Fibroblast of lung (primary cell): Measurements from ENCODE around the gene LHFPL2. TPM values are rescaled to one million over a fixed set of nuclear protein-coding genes. Genes with fewer than 3 reads are reported as not detected.

Experiments
- DNase-seq, 2 donors: peaks; one replicate each; pipeline versions ENCODE4 v3.0.0 to v3.0.0-alpha.2; 2010; ENCODE audit warnings: low read depth in 2 of 2
- H2AFZ ChIP-seq: 2 replicates; pipeline ENCODE4 v1.5.1; 2012; ENCODE audit warnings: low read length, control low read depth, inconsistent platforms
- H3K27ac ChIP-seq: 2 replicates; pipeline ENCODE4 v1.5.1; 2011; ENCODE audit warnings: low read length, control low read depth; ENCODE audit not compliant: insufficient read depth
- H3K27me3 ChIP-seq: 2 replicates; pipeline ENCODE4 v1.5.1; 2011; ENCODE audit warnings: mild to moderate bottlenecking, low read length; ENCODE audit not compliant: control insufficient read depth, insufficient read depth
- H3K36me3 ChIP-seq: 2 replicates; pipeline ENCODE4 v1.5.1; 2011; ENCODE audit warnings: low read length; ENCODE audit not compliant: control insufficient read depth, insufficient read depth
- H3K4me1 ChIP-seq: 2 replicates; pipeline ENCODE4 v1.5.1; 2011; ENCODE audit warnings: low read length; ENCODE audit not compliant: control insufficient read depth, insufficient read depth; ENCODE audit errors: extremely low read depth
- H3K4me2 ChIP-seq: 2 replicates; pipeline ENCODE4 v1.5.1; 2011; ENCODE audit warnings: low read length, control low read depth; ENCODE audit not compliant: insufficient read depth; ENCODE audit errors: extremely low read depth
- H3K4me3 ChIP-seq, 4 experiments: fragments of 200-600 bp in 1 of 4; sonication (generic) in 1 of 4; replicated peaks in 1 of 4; 2 replicates each; pipeline ENCODE4 v1.5.1; 2011 to 2016; ENCODE audit warnings: low read length in 4 of 4, low read depth in 3 of 4, mild to moderate bottlenecking in 3 of 4, control low read depth in 2 of 4, inconsistent platforms in 1 of 4, mixed read lengths in 1 of 4; ENCODE audit not compliant: insufficient read depth in 1 of 4; ENCODE audit errors: control extremely low read depth in 1 of 4
- H3K79me2 ChIP-seq: 2 replicates; pipeline ENCODE4 v1.5.1; 2012; ENCODE audit warnings: mild to moderate bottlenecking, low read length, inconsistent platforms; ENCODE audit not compliant: control insufficient read depth, insufficient read depth
- H3K9ac ChIP-seq: 2 replicates; pipeline ENCODE4 v1.5.1; 2011; ENCODE audit warnings: mild to moderate bottlenecking, low read length, control low read depth; ENCODE audit not compliant: insufficient read depth
- H3K9me3 ChIP-seq: 2 replicates; pipeline ENCODE4 v1.5.1; 2012; ENCODE audit warnings: low read depth, low read length; ENCODE audit not compliant: control insufficient read depth, insufficient read depth
- H4K20me1 ChIP-seq: 2 replicates; pipeline ENCODE4 v1.5.1; 2011; ENCODE audit warnings: low read length; ENCODE audit not compliant: control insufficient read depth, insufficient read depth; ENCODE audit errors: extremely low read depth
- CTCF ChIP-seq, 2 donors: IDR thresholded peaks in 1 of 2; conservative IDR thresholded peaks in 1 of 2; 1 replicate in 1 of 2; 2 replicates in 1 of 2; pipeline ENCODE4 v1.5.1; 2011 to 2012; ENCODE audit warnings: low read length in 2 of 2, control low read depth in 1 of 2, inconsistent platforms in 1 of 2, low read depth in 1 of 2, mild to moderate bottlenecking in 1 of 2
- EZH2 ChIP-seq: IDR thresholded peaks from 2 replicates; pipeline ENCODE4 v1.5.1; 2012; ENCODE audit warnings: low read length, control low read depth, mild to moderate bottlenecking; ENCODE audit errors: missing control alignments
- polyA plus RNA-seq, 2 donors: library from polyadenylated mRNA; depleted of rRNA in 1 of 2; stranded (reverse) in 1 of 2; unstranded in 1 of 2; fragments of >200 nt; gene quantifications; 2 replicates each; pipeline ENCODE4 v1.2.1, GENCODE V29; 2011 to 2012; ENCODE audit warnings: missing spikeins in 1 of 2
- total RNA-seq: library from RNA; depleted of rRNA; stranded (reverse); fragments of >200 nt; gene quantifications from 2 replicates; pipeline ENCODE4 v1.2.1, GENCODE V29; 2014

The LHFPL2 gene
- total and polyA plus RNA-seq, 2 donors (not counting 1 experiment from before 2014, with no cell fraction given), result 13.7 to 51.4 TPM

DNA sequence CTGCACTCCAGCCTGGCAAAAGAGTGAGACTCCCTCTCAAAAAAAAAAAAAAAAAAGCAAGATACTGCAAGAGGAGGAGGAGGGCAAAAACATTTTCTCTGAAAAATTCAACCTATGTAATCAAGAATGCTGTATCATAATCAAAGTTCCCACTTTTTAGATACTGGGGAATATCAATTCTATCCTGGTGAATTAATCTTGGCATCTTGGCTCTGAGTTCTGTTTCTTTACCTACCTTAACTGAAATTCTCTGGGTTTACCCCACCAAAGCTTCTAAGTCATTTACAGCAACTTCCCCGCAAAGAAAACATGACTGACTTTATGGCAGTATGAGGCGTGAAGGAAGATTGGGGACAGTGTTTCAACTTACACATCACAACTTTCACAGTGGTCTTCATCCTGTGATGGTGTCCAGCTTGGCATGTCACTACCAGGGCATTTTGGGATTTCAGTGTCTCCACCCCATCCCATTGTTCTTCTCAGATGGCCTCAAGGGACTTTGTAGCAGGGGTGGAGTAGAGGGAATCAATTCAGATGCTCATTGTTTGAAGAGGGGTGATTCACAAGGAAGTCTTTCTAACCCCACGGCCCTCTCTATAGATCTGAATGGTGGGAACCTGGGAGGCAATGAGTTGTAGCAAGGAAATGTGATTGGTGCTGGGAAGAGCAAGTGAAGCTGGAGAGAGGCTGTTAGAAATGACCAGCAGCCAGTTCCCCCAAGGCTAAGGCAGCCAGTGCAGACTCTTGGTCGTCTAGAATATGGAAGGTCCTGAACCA lies 157.7 kb downstream of the LHFPL2 start:
- no peaks in the 10 kb centered on the region for H3K27me3 ChIP-seq
- no peak overlapping the region for H3K9ac ChIP-seq
- H3K4me3 ChIP-seq, result no peak overlapping the region
- no peaks in the 10 kb centered on the region for H4K20me1 ChIP-seq
- no peak overlapping the region for H3K4me2 ChIP-seq
- DNase-seq, result no peak
- H3K27ac ChIP-seq, result no peak overlapping the region
- H3K4me1 ChIP-seq, result no peaks in the 10 kb centered on the region
- no peaks in the 10 kb centered on the region for H3K9me3 ChIP-seq
- peaks cover 3% of the 10 kb centered on the region for H3K36me3 ChIP-seq
- no peak overlapping the region for H2AFZ ChIP-seq
- no peak for TF ChIP-seq CTCF (conservative IDR thresholded peaks at IDR 0.05 in 1 of 2, IDR thresholded peaks at IDR 0.05 in 1 of 2; ENCODE audit: low read depth in 1 of 2, low read length in 2 of 2)
- no peak for TF ChIP-seq EZH2
- H3K79me2 ChIP-seq, result peaks cover 7% of the 10 kb centered on the region

GRCh38 chr5:78487846-78488245 lies 160.7 kb downstream of the LHFPL2 start:
- Histone ChIP-seq H2AFZ (no peak overlapping the region), H3K9me3 (no peaks in the 10 kb centered on the region), H4K20me1 (no peaks in the 10 kb centered on the region), H3K27ac (no peak overlapping the region), H3K4me2 (no peak overlapping the region), H3K36me3 (peaks cover 3% of the 10 kb centered on the region), H3K79me2 (no peaks in the 10 kb centered on the region), H3K4me3 (no peak overlapping the region), H3K27me3 (no peaks in the 10 kb centered on the region), H3K4me1 (no peaks in the 10 kb centered on the region), H3K9ac (no peak overlapping the region)
- TF ChIP-seq EZH2 (no peak), CTCF (conservative IDR thresholded peaks at IDR 0.05 in 1 of 2, IDR thresholded peaks at IDR 0.05 in 1 of 2; ENCODE audit: low read depth in 1 of 2, low read length in 2 of 2) (no peak)
- DNase-seq, result no peak

GRCh38 chr5:78486218-78486617 lies 162.4 kb downstream of the LHFPL2 start:
- Histone ChIP-seq H3K4me2 (no peak overlapping the region), H4K20me1 (no peaks in the 10 kb centered on the region), H3K9me3 (no peaks in the 10 kb centered on the region), H3K4me1 (no peaks in the 10 kb centered on the region), H3K36me3 (peaks cover 3% of the 10 kb centered on the region), H3K27me3 (no peaks in the 10 kb centered on the region), H3K27ac (no peak overlapping the region), H2AFZ (no peak overlapping the region), H3K79me2 (no peaks in the 10 kb centered on the region), H3K4me3 (no peak overlapping the region), H3K9ac (no peak overlapping the region)
- DNase-seq, result no peak
- TF ChIP-seq CTCF (conservative IDR thresholded peaks at IDR 0.05 in 1 of 2, IDR thresholded peaks at IDR 0.05 in 1 of 2; ENCODE audit: low read depth in 1 of 2, low read length in 2 of 2) (no peak), EZH2 (no peak)
